Liver (tissue), 3 donors: Measurements from ENCODE around the gene PAX8.

ENCODE experiments used
- JUND ChIP-seq, 2 donors: IDR thresholded peaks; 2 replicates each; pipeline ENCODE4 v1.6.1; 2016; ENCODE audit warnings: antibody characterized with exemption in 2 of 2
- TAF1 ChIP-seq: conservative IDR thresholded peaks from 2 replicates; pipeline ENCODE4 v1.6.1; 2016; ENCODE audit warnings: antibody characterized with exemption, mild to moderate bottlenecking
- TF ChIP-seq, protein P1 (sequence below): fragments of 150-350 bp; IDR thresholded peaks from 2 replicates; pipeline ENCODE4 v1.5.1; 2017; ENCODE audit warnings: improper control_type of control experiment, low read depth, low read length; ENCODE audit not compliant: missing input control
- TF ChIP-seq, protein P2 (sequence below): IDR thresholded peaks from 2 replicates; pipeline ENCODE4 v1.6.1; 2016; ENCODE audit warnings: antibody characterized with exemption
- donor health status: healthy.
- donor health status: healthy.

DNA sequence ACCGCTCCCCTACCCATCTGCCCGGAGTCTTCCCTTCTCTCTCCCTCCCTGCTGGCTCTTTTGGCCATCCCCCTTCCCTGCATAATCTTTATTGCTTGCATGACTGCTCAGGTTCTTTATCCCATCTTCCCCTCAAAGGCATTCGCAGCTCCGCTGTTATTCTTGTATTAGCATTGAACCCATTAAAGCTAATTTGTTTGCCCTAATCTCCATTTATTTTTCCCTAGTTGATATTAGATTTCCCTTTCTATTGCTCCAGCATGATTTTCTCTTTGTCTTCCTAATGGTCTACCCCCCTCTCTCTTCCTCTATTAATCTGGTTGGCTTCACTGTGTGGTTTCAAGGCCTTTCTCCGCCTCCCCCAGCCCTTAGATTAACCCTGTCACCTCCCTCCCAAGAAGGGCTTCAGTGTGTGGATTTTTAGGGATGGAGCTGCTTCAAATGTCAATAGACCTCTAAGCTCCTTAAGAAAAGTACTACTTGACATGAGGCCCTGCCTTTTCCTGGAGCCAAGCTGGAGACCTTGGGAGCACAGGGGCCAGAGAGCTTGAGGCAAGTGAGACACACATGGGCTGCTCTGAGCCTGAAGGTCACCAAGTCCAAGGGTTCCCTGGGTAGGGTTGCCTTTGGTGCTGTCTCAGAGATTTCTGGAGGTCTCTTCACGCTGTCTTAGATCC, 20.1 kb downstream of the PAX8 start:
- TF ChIP-seq, protein P1, sequence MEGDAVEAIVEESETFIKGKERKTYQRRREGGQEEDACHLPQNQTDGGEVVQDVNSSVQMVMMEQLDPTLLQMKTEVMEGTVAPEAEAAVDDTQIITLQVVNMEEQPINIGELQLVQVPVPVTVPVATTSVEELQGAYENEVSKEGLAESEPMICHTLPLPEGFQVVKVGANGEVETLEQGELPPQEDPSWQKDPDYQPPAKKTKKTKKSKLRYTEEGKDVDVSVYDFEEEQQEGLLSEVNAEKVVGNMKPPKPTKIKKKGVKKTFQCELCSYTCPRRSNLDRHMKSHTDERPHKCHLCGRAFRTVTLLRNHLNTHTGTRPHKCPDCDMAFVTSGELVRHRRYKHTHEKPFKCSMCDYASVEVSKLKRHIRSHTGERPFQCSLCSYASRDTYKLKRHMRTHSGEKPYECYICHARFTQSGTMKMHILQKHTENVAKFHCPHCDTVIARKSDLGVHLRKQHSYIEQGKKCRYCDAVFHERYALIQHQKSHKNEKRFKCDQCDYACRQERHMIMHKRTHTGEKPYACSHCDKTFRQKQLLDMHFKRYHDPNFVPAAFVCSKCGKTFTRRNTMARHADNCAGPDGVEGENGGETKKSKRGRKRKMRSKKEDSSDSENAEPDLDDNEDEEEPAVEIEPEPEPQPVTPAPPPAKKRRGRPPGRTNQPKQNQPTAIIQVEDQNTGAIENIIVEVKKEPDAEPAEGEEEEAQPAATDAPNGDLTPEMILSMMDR = no peak
- TF ChIP-seq JUND (IDR thresholded peaks at IDR 0.05) (no peak), TAF1 (no peak)
- TF ChIP-seq, protein P2, sequence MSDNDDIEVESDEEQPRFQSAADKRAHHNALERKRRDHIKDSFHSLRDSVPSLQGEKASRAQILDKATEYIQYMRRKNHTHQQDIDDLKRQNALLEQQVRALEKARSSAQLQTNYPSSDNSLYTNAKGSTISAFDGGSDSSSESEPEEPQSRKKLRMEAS = no peak
